Measurements from ENCODE around the gene MEF2A.

Gene MEF2A

DNA sequence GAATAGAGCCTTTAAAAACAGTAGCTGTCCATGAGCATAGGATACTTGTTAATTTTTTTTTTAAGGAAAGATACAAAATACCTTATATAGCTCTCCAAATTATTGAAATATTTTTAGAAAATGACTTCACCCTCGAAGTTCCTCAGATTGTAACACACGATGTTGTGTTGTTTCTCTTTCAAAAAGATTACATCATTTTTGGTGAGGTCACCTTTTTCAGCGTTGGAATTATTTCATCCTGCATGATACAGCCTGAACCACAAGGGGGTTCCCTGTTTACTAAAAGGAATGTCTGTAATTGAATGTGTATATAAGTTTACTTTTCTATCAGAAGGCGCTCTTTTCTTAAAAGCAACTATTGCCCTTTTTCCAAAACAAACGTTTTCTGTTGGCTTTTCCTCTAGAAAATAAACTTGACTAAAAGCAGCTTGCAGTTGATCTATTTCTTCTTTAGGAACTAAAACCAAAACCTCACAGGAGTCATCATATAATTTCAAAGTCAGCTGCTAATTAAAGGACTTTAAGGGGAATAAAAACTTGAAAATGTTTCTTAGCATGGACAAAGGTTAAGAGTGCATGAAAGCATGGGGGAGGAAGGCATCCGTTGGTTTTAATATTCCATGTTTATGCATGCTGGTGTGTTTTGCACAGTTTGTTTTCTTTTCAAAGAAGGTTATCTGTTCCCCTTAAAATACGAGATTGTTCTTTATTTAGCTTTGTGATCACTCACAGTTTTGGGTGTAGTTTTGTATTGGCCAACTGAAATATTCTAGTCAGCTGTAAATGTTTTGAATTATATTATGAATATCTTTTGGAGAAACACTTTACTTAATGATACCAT, 138.0 kb downstream of the MEF2A start:
- H3K4me1 ChIP-seq (ENCODE audit: insufficient read depth, low read length), result peaks cover 11% of the 10 kb centered on the region
- no peak overlapping the region; the same call in 1 of the 2 replicates for H3K9ac ChIP-seq (ENCODE audit: low read depth, low read length)
- no peaks in the 10 kb centered on the region for H3K36me3 ChIP-seq (ENCODE audit: insufficient read depth, low read length)
- H3K9me3 ChIP-seq (ENCODE audit: control insufficient read depth, insufficient read depth, low read length), result no peaks in the 10 kb centered on the region

DNA sequence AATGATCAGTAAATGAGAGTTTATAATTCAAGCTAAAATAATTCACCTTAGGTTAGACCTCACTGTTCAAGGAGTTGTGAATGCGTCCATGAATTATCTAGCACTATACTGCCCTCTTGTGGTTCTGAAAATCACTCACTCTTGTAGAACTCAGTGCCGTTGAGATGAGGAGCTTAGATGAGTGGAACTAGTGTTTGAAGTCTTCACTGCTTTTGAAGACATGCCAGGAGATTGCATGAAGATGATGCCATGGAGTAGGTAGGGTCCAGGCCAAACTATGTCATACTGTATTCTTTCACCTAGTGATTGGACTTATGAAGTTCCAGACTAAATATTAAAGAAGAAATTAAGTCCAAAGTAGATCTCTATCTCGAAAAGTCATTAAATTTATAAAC, 138.7 kb downstream of the MEF2A start:
- H3K36me3 ChIP-seq (ENCODE audit: insufficient read depth, low read length), result no peaks in the 10 kb centered on the region
- peaks cover 14% of the 10 kb centered on the region for H3K4me1 ChIP-seq (ENCODE audit: insufficient read depth, low read length)
- H3K9me3 ChIP-seq (ENCODE audit: control insufficient read depth, insufficient read depth, low read length), result no peaks in the 10 kb centered on the region
- no peak overlapping the region; the same call in 1 of the 2 replicates for H3K9ac ChIP-seq (ENCODE audit: low read depth, low read length)

DNA sequence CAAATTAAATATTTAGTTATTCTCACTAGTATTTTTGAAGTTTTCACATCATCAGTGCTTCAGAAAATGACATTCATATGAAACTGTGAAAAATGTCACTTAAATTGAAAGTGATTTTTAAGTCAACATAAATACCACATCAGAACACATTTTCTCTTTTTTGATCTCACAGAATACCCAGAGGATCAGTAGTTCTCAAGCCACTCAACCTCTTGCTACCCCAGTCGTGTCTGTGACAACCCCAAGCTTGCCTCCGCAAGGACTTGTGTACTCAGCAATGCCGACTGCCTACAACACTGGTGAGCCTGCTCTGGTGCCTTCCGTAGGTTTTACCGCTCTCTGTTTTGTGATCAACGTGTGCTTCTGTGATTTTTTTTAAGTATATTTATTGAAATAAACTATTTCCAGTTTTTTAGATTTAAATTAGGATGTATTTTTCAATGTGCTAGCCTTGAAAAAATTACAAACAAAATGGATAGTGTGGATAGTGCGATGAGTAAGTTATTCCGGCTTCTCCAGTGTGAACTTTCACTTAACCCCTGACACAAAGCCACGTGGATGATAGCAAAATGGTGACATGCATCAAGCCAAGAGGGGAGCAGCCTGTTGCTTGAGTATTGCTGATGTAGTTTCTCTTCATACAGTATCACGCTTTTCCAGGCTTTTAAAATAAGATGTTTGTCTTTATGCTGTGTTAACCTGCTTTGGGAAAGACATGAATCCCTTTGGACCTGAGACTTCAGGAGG, 140.9 kb downstream of the MEF2A start:
- Histone ChIP-seq H3K36me3 (ENCODE audit: insufficient read depth, low read length) (no peaks in the 10 kb centered on the region; the same call in none of the 2 replicates), H3K9me3 (ENCODE audit: control insufficient read depth, insufficient read depth, low read length) (no peaks in the 10 kb centered on the region), H3K9ac (ENCODE audit: low read depth, low read length) (no peak overlapping the region), H3K4me1 (ENCODE audit: insufficient read depth, low read length) (peaks cover 14% of the 10 kb centered on the region)

DNA sequence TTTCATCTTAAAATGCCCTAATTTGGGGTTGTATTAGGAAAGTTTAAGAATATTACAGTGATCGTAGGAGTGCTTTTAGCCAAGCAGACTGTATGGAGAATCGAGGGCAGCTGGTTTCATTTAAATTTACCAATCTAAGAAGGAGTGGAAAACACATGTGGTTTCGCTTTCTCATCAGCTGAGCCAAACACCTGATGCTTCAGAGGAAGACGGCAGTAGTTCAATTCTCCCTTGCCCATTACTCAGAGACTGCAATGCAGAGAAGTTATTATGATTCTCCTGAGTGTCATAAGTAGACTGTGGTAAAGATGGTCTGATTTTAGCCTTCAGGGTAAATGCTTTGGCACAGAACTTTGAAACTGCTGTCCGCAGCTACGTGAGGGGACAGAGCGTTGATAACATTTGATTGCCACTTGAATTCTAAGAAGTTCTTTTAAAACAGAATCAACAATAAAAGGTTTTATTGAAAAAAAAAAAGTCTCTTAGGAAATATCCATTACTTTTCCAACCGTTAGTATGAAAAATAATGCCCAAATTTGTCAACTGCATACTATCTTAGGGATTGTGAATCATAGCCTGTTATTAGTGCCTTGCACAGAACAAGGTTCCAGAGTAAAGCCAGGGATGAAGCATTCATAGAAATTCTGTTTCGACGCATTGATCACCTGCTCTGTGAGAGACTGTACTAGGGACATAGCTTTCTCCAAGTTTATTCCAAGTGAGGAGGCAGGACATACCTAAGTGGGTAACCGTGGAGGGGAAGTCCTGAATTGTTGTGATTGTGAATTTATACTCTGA, 141.9 kb downstream of the MEF2A start:
- Histone ChIP-seq H3K4me1 (ENCODE audit: insufficient read depth, low read length) (peaks cover 19% of the 10 kb centered on the region), H3K36me3 (ENCODE audit: insufficient read depth, low read length) (peaks cover 1% of the 10 kb centered on the region), H3K9ac (ENCODE audit: low read depth, low read length) (no peak overlapping the region)

DNA sequence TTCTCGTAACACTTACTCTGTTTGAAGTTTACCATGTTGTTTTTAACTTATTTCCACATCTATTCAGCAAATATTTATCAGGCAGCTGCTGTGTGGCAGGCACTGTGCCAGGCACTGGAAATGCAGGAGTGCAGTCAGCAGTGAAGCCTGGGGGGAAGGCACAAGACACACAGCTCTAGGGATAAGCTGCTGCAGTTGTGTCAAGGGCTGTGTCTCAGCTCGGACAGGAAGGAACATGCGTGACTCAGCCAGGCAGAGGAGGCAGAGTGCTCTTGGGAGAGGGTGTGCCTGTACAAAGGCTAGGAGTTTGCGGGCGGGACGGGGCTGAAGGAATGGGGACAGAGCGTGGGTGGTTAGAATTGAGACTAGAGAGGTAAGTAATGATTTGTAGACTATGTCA, 142.8 kb downstream of the MEF2A start:
- peaks cover 5% of the 10 kb centered on the region for H3K36me3 ChIP-seq (ENCODE audit: insufficient read depth, low read length)
- no peaks in the 10 kb centered on the region for H3K9me3 ChIP-seq (ENCODE audit: control insufficient read depth, insufficient read depth, low read length)
- peaks cover 13% of the 10 kb centered on the region; the same call in 1 of the 2 replicates for H3K4me1 ChIP-seq (ENCODE audit: insufficient read depth, low read length)
- no peak overlapping the region for H3K9ac ChIP-seq (ENCODE audit: low read depth, low read length)

More for the DNA sequence above, 141.9 kb downstream of the MEF2A start:
- no peaks in the 10 kb centered on the region for H3K9me3 ChIP-seq (ENCODE audit: control insufficient read depth, insufficient read depth, low read length)

DNA sequence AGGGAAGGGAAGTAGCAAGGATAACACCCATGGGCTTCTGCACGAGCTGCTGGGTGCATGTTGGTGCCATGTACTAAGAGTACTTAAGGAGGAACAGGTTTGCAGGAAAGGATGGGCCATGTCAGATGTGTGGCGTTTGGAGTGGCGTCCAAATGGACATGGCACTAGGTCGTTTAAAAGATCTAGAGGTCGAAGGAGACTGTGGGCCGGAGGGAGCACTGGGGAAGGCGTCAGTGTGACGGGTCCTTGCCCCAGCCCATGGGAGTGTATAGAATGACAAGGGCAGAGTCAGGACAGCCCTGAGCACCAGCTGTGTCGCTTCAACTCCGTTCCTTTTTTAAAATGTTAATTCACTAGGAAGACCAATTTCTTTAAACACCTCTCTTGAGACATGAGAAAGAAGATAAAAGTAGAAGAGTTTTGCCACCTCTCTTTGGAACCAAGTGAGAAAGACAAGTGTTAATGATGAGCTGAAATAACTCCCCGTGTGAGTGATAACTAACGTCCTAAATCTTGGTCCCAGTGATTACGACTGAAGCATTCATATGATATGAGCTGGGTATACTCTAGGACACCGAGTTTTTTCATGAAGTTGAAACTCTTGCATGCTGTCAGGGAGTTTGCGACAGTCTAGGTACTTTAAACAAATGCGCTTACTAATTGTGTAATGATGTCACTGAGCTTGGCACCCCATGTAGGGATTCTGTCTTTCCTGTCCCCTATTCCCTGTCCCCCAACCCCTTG, 143.6 kb downstream of the MEF2A start:
- no peaks in the 10 kb centered on the region for H3K9me3 ChIP-seq (ENCODE audit: control insufficient read depth, insufficient read depth, low read length)
- H3K9ac ChIP-seq (ENCODE audit: low read depth, low read length), result no peak overlapping the region
- peaks cover 5% of the 10 kb centered on the region for H3K36me3 ChIP-seq (ENCODE audit: insufficient read depth, low read length)
- H3K4me1 ChIP-seq (ENCODE audit: insufficient read depth, low read length), result peaks cover 8% of the 10 kb centered on the region; the same call in 1 of the 2 replicates

DNA sequence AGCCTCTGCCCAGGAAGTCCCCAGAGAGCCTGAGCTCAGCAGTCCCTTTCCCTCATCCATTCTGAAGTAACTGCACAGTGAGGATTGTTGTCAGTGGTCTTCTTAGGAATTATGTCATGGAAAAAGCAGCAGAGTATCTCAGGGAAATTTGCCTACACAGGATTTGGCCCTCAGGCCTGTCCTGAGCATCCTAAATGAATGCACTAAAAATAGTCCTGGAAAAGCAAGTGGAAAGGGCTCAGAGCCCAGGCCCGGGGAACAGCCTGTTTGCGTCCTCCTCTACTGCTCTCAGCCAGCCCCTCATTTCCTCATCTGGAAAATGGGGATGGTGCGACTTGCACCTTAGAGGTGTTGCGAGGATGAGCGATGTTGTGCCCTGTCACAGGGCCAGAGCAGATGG, 145.8 kb downstream of the MEF2A start:
- peaks cover 5% of the 10 kb centered on the region for H3K36me3 ChIP-seq (ENCODE audit: insufficient read depth, low read length)
- no peak overlapping the region for H3K9ac ChIP-seq (ENCODE audit: low read depth, low read length)
- no peaks in the 10 kb centered on the region for H3K9me3 ChIP-seq (ENCODE audit: control insufficient read depth, insufficient read depth, low read length)
- peaks cover 8% of the 10 kb centered on the region; the same call in 1 of the 2 replicates for H3K4me1 ChIP-seq (ENCODE audit: insufficient read depth, low read length)

DNA sequence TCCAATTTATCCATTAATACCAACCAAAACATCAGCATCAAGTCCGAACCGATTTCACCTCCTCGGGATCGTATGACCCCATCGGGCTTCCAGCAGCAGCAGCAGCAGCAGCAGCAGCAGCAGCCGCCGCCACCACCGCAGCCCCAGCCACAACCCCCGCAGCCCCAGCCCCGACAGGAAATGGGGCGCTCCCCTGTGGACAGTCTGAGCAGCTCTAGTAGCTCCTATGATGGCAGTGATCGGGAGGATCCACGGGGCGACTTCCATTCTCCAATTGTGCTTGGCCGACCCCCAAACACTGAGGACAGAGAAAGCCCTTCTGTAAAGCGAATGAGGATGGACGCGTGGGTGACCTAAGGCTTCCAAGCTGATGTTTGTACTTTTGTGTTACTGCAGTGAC, 146.6 kb downstream of the MEF2A start:
- H3K9ac ChIP-seq (ENCODE audit: low read depth, low read length), result no peak overlapping the region
- H3K36me3 ChIP-seq (ENCODE audit: insufficient read depth, low read length), result peaks cover 5% of the 10 kb centered on the region
- no peaks in the 10 kb centered on the region for H3K9me3 ChIP-seq (ENCODE audit: control insufficient read depth, insufficient read depth, low read length)
- H3K4me1 ChIP-seq (ENCODE audit: insufficient read depth, low read length), result peaks cover 8% of the 10 kb centered on the region; the same call in 1 of the 2 replicates

DNA sequence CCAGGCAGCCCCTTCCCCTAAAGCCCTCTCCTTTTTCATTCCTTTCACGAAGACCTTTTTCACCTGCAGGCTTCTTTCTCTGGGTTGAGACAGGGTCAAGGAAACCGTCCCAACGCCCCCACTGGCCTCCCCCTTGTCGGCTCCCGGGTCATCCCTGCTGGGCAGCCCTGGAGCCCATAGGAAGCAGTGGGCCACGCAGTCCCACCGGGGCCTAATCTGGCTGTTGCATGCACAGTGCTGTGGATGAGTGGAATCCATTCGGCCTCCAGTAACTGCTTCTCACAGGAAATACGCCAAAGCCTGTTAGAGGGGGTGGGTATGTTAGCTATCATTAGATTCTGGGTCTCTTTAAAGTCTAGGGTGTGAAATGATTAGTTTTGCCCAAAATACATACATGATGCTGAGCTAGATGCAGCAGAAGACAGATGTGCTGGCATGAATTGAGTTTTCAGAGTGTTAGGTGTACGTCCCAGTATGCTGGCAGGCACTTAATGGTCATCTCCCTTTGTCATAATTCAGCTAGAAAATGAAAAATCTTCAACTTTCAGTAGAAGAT, 150.8 kb downstream of the MEF2A start:
- H3K4me1 ChIP-seq (ENCODE audit: insufficient read depth, low read length), result peaks cover 5% of the 10 kb centered on the region; the same call in 1 of the 2 replicates
- H3K9ac ChIP-seq (ENCODE audit: low read depth, low read length), result no peak overlapping the region
- H3K36me3 ChIP-seq (ENCODE audit: insufficient read depth, low read length), result peaks cover 9% of the 10 kb centered on the region; the same call in 1 of the 2 replicates

DNA sequence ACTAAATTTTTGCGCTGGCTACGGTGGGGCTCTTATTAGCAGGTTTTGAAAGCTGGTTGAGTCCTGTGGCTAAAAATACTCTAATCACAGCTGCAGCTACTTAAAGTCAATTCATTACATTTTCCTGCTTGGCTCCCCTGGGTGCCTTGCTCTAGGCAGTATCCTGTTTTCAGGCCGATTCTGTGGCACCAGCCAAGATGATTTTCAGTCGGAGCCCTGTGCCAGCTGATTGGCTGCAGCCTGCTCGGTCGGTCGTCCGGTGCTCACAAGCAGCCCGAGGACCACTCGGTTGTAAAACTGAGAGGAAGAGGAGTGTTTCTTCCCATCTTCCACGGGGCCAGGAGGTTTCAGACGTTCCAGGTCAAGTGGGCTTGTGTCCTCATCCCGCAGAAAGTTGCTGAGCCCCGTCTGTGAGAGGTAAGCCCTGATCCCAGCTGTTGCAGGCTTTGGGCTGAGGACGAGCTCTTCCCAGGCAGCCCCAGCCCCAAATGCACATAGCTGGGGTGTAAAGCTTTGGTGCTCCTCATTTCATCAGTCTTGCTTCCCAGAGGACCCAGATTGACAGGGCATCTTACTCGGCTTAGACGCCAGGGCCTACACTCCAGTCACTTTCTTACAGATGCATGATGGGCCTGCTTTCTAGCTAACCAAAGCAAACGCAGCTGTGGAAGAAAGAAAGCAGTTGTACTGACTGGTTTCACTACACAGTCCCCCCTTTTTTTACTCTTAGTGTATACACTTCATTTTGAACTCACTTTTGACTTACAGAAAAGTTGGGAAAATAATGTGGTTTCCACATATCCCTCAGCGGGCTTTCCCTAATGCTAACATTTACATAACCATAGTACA, 151.6 kb downstream of the MEF2A start:
- Histone ChIP-seq H3K36me3 (ENCODE audit: insufficient read depth, low read length) (peaks cover 9% of the 10 kb centered on the region; the same call in 1 of the 2 replicates), H3K9me3 (ENCODE audit: control insufficient read depth, insufficient read depth, low read length) (no peaks in the 10 kb centered on the region; the same call in 1 of the 2 replicates), H3K4me1 (ENCODE audit: insufficient read depth, low read length) (no peaks in the 10 kb centered on the region; the same call in 1 of the 2 replicates), H3K9ac (ENCODE audit: low read depth, low read length) (no peak overlapping the region)

More for the DNA sequence above, 150.8 kb downstream of the MEF2A start:
- H3K9me3 ChIP-seq (ENCODE audit: control insufficient read depth, insufficient read depth, low read length), result no peaks in the 10 kb centered on the region; the same call in 1 of the 2 replicates

DNA sequence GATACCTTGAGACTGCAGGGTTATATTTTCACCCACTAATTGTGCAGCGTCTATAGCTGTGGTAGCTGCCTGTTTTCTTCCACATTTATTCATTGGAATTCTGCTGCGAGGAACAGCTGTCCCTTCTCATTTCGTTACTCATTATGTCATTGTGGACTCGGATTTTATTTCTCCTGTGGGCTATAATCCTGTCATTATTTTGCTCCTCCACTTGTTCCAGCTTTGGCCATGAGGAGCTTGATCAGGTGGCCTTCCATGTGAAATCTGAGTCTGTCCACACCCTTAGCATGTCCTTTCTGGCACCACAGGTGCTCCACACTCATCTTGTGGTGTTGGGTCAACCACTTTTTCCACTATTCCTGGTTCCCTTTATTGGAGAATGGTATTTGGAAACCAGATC, 152.6 kb downstream of the MEF2A start:
- Histone ChIP-seq H3K4me1 (ENCODE audit: insufficient read depth, low read length) (no peaks in the 10 kb centered on the region), H3K9ac (ENCODE audit: low read depth, low read length) (no peak overlapping the region), H3K9me3 (ENCODE audit: control insufficient read depth, insufficient read depth, low read length) (no peaks in the 10 kb centered on the region; the same call in 1 of the 2 replicates), H3K36me3 (ENCODE audit: insufficient read depth, low read length) (peaks cover 4% of the 10 kb centered on the region; the same call in 1 of the 2 replicates)

DNA sequence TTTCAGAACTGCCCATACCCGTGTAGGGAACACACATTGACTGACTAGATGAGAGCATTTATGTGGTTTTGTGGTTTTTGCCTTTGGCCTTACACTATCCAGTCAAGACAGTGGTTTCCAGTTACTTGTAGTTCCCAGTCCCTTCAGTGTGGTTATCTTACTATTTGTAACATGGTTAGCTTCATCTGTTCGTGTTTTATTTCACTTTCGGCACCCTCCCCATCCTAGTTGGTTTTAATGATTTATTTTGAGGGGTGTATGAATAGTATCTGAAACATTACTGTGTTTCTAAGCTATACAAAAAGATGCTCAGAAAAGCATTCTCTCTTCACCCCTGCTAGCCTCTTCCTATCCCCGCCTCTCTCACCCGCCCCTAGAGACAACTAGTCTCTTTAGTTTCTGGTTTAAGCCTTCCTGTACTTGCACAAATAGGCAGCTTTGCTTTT, 153.3 kb downstream of the MEF2A start:
- no peaks in the 10 kb centered on the region for H3K4me1 ChIP-seq (ENCODE audit: insufficient read depth, low read length)
- H3K9ac ChIP-seq (ENCODE audit: low read depth, low read length), result no peak overlapping the region
- no peaks in the 10 kb centered on the region; the same call in 1 of the 2 replicates for H3K9me3 ChIP-seq (ENCODE audit: control insufficient read depth, insufficient read depth, low read length)
- peaks cover 4% of the 10 kb centered on the region; the same call in 1 of the 2 replicates for H3K36me3 ChIP-seq (ENCODE audit: insufficient read depth, low read length)

Data from ES-I3 (cell line).